ENCODE data around the gene TRIM65. TPM values are rescaled to one million over a fixed set of nuclear protein-coding genes. Genes with fewer than 3 reads are reported as not detected.

TRIM65 gene
- total and polyA plus RNA-seq, 10 of the 15 experiments (the other 5 are each of a cell fraction or from before 2014, with no cell fraction given): 1.4 to 26.0 (median 10.8) TPM

DNA sequence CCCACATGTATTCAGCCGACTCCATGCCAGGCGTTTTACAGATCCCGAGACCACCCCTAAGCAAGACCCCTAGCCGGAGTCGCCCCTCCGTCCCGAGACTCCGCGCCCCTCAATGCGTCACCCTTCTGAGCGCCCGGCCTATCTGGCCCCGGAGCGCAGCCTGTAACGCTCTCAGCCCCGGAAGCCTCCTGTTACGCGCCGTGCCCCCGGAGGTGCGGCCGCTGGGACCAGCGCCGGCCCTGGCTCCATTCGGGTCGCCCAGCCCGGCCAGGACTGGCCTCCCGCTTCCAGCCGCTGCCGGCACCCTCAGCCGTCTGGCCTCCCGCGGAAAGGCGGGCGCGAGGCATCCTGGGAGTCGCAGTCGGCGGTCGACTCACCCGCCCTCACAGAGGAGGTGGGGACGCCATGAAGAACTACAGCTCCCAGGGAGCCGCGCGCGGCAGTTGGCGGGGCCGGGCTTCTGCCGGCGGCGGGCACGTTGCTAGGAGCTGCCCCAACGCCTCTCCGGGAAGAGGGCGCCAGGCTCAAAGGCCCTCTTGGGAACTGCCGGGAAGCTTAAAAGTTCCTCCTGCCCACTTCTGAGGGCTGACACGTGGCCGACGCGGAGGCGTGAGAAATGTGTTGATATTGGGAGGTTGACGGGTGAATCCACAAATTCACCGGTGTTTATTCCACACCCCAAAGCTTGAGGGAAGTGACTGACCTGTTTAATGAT lies 44.1 kb upstream of the TRIM65 start, which contains the start of gene FBF1 (continued):
- TF ChIP-seq, protein P1, sequence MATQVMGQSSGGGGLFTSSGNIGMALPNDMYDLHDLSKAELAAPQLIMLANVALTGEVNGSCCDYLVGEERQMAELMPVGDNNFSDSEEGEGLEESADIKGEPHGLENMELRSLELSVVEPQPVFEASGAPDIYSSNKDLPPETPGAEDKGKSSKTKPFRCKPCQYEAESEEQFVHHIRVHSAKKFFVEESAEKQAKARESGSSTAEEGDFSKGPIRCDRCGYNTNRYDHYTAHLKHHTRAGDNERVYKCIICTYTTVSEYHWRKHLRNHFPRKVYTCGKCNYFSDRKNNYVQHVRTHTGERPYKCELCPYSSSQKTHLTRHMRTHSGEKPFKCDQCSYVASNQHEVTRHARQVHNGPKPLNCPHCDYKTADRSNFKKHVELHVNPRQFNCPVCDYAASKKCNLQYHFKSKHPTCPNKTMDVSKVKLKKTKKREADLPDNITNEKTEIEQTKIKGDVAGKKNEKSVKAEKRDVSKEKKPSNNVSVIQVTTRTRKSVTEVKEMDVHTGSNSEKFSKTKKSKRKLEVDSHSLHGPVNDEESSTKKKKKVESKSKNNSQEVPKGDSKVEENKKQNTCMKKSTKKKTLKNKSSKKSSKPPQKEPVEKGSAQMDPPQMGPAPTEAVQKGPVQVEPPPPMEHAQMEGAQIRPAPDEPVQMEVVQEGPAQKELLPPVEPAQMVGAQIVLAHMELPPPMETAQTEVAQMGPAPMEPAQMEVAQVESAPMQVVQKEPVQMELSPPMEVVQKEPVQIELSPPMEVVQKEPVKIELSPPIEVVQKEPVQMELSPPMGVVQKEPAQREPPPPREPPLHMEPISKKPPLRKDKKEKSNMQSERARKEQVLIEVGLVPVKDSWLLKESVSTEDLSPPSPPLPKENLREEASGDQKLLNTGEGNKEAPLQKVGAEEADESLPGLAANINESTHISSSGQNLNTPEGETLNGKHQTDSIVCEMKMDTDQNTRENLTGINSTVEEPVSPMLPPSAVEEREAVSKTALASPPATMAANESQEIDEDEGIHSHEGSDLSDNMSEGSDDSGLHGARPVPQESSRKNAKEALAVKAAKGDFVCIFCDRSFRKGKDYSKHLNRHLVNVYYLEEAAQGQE (IDR thresholded peaks at IDR 0.05; ENCODE audit: low read depth, low read length): no peak
- TF ChIP-seq NR2C2 (IDR thresholded peaks at IDR 0.05; ENCODE audit: borderline replicate concordance, control insufficient read depth, insufficient read length, low read depth) (no peak), TBL1XR1 (IDR thresholded peaks at IDR 0.05; ENCODE audit: low read depth, low read length) (peak; percentile 54; the same call in 1 of the 2 replicates), GATAD2B (conservative IDR thresholded peaks at IDR 0.05; ENCODE audit: low read depth) (peak; percentile 65), ETV6 (conservative IDR thresholded peaks at IDR 0.05 in 1 of 2, IDR thresholded peaks at IDR 0.05 in 1 of 2; ENCODE audit: borderline replicate concordance in 1 of 2, low read depth in 1 of 2) (no peak), RAD21 (IDR thresholded peaks at IDR 0.05; ENCODE audit: insufficient read depth, low read depth, low read length) (no peak), NRF1 (conservative IDR thresholded peaks at IDR 0.05; ENCODE audit: low read depth, low read length) (no peak), EGR1 (IDR thresholded peaks at IDR 0.05; ENCODE audit: borderline replicate concordance in 1 of 2, low read depth in 2 of 2, low read length in 2 of 2) (0 out of 3 replicates have a peak, but pooled peaks of 1 of the 2 experiments have one; percentile 17), STAT1 (conservative IDR thresholded peaks at IDR 0.05) (no peak; the same call in 1 of the 2 replicates), POLR2AphosphoS2 (IDR thresholded peaks at IDR 0.05; ENCODE audit: low read depth, low read length) (peak; percentile 53; the same call in 1 of the 2 replicates), BMI1 (IDR thresholded peaks at IDR 0.05; ENCODE audit: borderline replicate concordance) (peak; percentile 58; the same call in 1 of the 2 replicates), SREBF1 (IDR thresholded peaks at IDR 0.05; ENCODE audit: low read length) (peak; percentile 77)
- TF ChIP-seq, protein P2, sequence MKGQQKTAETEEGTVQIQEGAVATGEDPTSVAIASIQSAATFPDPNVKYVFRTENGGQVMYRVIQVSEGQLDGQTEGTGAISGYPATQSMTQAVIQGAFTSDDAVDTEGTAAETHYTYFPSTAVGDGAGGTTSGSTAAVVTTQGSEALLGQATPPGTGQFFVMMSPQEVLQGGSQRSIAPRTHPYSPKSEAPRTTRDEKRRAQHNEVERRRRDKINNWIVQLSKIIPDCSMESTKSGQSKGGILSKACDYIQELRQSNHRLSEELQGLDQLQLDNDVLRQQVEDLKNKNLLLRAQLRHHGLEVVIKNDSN (IDR thresholded peaks at IDR 0.05; ENCODE audit: borderline replicate concordance, extremely low read length, insufficient read depth, low read depth, low read length): no peak
- TF ChIP-seq, protein P3, sequence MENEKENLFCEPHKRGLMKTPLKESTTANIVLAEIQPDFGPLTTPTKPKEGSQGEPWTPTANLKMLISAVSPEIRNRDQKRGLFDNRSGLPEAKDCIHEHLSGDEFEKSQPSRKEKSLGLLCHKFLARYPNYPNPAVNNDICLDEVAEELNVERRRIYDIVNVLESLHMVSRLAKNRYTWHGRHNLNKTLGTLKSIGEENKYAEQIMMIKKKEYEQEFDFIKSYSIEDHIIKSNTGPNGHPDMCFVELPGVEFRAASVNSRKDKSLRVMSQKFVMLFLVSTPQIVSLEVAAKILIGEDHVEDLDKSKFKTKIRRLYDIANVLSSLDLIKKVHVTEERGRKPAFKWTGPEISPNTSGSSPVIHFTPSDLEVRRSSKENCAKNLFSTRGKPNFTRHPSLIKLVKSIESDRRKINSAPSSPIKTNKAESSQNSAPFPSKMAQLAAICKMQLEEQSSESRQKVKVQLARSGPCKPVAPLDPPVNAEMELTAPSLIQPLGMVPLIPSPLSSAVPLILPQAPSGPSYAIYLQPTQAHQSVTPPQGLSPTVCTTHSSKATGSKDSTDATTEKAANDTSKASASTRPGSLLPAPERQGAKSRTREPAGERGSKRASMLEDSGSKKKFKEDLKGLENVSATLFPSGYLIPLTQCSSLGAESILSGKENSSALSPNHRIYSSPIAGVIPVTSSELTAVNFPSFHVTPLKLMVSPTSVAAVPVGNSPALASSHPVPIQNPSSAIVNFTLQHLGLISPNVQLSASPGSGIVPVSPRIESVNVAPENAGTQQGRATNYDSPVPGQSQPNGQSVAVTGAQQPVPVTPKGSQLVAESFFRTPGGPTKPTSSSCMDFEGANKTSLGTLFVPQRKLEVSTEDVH (IDR thresholded peaks at IDR 0.05; ENCODE audit: low read depth, partially characterized antibody): no peak
- TF ChIP-seq, protein P4, sequence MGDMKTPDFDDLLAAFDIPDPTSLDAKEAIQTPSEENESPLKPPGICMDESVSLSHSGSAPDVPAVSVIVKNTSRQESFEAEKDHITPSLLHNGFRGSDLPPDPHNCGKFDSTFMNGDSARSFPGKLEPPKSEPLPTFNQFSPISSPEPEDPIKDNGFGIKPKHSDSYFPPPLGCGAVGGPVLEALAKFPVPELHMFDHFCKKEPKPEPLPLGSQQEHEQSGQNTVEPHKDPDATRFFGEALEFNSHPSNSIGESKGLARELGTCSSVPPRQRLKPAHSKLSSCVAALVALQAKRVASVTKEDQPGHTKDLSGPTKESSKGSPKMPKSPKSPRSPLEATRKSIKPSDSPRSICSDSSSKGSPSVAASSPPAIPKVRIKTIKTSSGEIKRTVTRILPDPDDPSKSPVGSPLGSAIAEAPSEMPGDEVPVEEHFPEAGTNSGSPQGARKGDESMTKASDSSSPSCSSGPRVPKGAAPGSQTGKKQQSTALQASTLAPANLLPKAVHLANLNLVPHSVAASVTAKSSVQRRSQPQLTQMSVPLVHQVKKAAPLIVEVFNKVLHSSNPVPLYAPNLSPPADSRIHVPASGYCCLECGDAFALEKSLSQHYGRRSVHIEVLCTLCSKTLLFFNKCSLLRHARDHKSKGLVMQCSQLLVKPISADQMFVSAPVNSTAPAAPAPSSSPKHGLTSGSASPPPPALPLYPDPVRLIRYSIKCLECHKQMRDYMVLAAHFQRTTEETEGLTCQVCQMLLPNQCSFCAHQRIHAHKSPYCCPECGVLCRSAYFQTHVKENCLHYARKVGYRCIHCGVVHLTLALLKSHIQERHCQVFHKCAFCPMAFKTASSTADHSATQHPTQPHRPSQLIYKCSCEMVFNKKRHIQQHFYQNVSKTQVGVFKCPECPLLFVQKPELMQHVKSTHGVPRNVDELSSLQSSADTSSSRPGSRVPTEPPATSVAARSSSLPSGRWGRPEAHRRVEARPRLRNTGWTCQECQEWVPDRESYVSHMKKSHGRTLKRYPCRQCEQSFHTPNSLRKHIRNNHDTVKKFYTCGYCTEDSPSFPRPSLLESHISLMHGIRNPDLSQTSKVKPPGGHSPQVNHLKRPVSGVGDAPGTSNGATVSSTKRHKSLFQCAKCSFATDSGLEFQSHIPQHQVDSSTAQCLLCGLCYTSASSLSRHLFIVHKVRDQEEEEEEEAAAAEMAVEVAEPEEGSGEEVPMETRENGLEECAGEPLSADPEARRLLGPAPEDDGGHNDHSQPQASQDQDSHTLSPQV (IDR thresholded peaks at IDR 0.05): no peak

Data from GM12878 (cell line).